HL-60 (cell line): ENCODE results near the gene CBY1.

Experiments
- CTCF ChIP-seq: IDR thresholded peaks from one replicate; pipeline ENCODE4 v1.5.1; 2011; ENCODE audit warnings: low read length, control low read depth, inconsistent platforms; ENCODE audit not compliant: insufficient read depth
- GABPA ChIP-seq: IDR thresholded peaks from 2 replicates; pipeline ENCODE4 v1.6.1; 2012; ENCODE audit warnings: low read depth
- POLR2AphosphoS5 ChIP-seq: IDR thresholded peaks from 2 replicates; pipeline ENCODE4 v1.6.1; 2012; ENCODE audit warnings: low read depth
- SPI1 ChIP-seq: IDR thresholded peaks from 2 replicates; pipeline ENCODE4 v1.6.1; 2012; ENCODE audit warnings: low read depth, mild to moderate bottlenecking, borderline replicate concordance

- no peak for TF ChIP-seq CTCF
- no peak for TF ChIP-seq SPI1
- no peak for TF ChIP-seq POLR2AphosphoS5
- TF ChIP-seq GABPA = no peak
Observed at GRCh38 chr22:38716826-38717225, 60.4 kb downstream of the CBY1 start.
